Measurements from ENCODE around the gene SLC10A7.

Gene SLC10A7

DNA sequence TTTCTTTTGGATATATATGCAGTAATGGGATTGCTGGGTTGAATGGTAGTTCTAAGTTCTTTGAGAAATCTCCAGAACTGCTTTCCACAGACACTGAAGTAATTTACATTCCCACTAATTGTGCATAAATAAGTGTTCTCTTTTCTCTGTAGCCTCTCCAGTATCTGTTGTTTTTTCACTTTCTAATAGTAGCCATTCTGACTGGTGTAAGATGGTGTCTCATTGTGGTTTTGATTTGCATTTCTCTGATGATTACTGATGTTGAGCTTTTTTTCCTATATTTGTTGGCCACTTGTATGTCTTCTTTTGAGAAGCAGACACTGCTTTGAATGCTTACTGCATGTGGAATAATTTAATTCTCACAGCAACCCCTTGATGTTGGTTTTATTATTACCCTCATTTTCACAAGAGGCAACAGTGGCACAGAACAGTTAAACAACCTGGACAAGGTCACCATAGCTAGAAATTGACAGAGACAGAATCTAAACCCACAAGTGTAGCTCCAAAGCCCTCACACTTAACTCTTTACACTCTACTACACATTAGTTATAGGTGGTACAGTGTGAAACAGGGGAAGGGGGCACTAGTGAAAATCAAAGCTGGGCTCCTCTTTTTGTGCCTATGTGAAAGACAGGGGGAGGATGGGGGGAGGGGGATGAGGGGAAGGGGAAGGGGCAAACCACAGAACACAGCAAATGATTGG lies 211.3 kb downstream of the SLC10A7 start:
- no peak for DNase-seq (ENCODE audit: low read depth)

GRCh38 chr4:146308951-146309350 lies 212.8 kb downstream of the SLC10A7 start:
- no peak for DNase-seq (ENCODE audit: low read depth)

DNA sequence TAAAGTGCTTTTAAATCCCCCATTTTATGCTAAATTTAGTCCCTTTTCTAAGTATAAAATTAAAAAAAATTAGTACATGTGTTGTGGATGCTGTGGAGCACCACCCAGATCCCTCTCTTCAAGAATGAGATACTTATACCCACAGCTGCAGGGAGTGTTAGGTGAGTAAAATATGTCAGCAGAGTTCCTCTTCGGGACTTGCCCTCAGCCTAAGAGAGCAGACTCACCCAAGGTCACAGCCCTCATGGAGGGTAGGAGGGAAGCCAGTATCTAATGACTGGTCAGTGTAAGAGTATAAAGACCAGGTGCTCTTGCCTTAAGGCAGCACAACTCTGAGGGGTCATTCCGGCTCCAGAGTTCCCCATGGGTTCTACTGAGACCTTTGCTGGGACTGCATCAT lies 218.9 kb downstream of the SLC10A7 start:
- DNase-seq (ENCODE audit: low read depth), result no peak

DNA sequence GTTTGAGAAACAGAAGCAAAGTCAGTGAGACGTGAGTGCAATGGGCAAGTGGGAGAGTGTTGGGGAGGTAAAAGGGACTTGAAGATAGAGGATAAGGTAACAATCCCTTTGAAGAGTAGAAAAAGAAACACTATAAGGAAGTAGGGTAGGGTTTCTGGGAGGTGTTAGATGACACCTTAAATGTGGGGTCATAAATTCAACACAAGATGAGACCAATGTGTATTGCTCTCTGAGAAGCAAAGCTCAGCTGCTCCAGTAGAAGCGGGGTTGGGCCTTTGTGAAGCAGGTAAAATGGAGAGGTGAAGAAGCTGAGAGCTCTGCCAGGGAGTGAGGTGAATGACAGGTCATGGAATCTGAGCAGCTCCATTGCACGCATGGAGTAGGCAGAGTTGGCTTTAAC lies 222.1 kb downstream of the SLC10A7 start:
- no peak for DNase-seq (ENCODE audit: low read depth)

GRCh38 chr4:146294776-146295175 lies 227.0 kb downstream of the SLC10A7 start:
- no peak for DNase-seq (ENCODE audit: low read depth)

DNA sequence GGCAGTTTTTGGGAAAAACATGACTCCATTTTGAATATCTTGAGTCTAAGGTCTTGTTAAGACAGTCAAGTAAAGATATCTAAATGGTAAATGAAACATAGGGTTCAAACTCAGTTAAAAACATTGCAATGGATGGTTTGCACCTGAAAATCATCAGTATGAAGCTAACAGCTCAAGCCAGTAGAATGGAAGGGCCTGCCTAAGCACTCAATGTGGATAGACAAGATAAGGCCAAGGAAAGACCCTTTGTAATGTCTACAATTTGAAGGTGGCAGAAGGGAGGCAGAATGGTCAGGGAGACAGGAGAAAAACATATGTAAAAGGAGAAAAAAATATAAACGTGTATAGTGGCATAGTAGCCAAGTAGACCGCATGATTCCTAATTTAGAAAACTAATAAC lies 229.2 kb downstream of the SLC10A7 start:
- no peak for DNase-seq (ENCODE audit: low read depth)

- no peak for DNase-seq (ENCODE audit: low read depth)
These were observed 230.4 kb downstream of the SLC10A7 start for GRCh38 chr4:146291313-146291712.

- DNase-seq (ENCODE audit: low read depth), result no peak
These were observed 233.5 kb downstream of the SLC10A7 start for GRCh38 chr4:146288193-146288592.

DNA sequence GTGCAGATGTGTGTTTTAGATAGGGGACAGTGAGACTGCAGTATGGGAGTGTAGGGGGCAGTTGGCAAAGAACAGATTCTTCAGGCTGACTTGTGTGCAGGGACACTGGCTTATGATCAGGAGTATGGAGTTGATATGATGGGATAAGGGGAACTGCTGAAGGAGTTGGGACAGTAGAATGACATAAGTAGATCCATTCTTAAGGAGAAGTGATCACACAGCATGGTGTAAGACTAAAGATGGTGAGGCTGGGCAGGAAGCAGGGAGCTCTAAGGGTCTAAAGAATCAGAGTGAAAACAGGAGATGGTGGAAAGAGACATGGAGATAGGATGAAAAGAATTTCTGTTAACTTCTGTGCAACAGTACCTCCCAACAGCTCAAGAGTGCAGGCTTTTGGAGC lies 236.7 kb downstream of the SLC10A7 start:
- DNase-seq (ENCODE audit: low read depth), result no peak

DNA sequence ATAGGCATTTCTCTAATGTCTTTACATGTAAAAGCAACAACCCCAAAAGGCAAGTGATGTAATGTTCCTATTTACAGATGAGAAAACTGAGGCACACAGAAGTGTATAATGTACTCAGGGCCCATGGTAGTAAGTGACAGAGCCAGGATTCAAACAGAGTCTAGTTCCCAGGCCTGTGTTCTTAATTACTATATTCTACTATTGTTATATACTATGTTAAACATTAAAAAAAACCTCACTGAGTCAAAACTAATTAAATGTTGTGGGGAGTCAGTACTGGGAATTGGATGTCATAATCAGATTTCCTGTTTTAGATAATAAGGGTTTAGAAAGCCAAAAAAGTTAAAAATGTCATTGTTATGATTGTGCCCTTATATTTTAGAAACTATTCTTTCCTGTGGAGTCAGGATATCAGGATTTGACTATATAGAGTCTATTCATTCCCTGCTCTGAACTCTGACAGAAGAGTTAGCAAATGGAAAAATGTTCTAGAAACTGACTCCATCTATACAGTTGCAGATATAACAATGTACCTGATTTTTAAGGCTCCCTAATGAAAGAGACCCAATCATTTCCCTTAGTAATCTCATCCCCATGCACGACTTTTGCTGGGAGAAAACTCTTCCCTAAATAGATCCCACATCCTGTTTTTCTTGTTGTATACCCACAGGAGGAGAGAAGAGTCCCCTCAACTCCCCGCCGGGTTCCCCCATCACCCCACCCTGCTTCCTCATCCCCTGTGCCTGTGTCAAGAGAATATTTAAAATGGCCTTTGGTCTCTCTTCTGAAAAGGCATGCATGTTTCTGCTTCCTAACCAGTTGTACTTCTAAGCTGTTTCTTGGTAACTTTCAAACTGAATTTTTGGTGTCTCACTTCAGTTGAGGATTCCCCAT lies 237.7 kb downstream of the SLC10A7 start:
- no peak for DNase-seq (ENCODE audit: low read depth)

GRCh38 chr4:146282657-146283056 lies 239.1 kb downstream of the SLC10A7 start:
- no peak for DNase-seq (ENCODE audit: low read depth)

DNA sequence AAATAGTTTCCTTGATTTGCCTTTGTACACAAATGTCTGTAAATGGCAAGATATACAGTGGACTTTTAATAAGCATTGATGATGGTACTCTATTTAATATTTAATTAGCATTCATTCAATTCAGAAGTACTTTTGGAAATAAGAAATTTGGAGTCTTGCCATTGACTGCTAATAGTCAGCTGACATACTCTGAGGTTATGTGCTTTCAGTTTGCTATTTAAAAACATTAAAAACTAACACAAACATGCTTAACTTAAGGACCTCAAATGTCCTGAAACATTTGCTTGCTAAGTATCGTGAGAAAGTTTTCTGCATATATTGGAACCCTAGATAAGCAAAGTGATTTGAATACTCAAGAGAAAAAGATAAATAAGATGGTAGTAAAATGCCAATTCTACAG lies 242.8 kb downstream of the SLC10A7 start:
- no peak for DNase-seq (ENCODE audit: low read depth)

GRCh38 chr4:146275370-146275769 lies 246.4 kb downstream of the SLC10A7 start:
- DNase-seq (ENCODE audit: low read depth), result no peak

- no peak for DNase-seq (ENCODE audit: low read depth)
These were observed 247.0 kb downstream of the SLC10A7 start for GRCh38 chr4:146274774-146275173.

DNA sequence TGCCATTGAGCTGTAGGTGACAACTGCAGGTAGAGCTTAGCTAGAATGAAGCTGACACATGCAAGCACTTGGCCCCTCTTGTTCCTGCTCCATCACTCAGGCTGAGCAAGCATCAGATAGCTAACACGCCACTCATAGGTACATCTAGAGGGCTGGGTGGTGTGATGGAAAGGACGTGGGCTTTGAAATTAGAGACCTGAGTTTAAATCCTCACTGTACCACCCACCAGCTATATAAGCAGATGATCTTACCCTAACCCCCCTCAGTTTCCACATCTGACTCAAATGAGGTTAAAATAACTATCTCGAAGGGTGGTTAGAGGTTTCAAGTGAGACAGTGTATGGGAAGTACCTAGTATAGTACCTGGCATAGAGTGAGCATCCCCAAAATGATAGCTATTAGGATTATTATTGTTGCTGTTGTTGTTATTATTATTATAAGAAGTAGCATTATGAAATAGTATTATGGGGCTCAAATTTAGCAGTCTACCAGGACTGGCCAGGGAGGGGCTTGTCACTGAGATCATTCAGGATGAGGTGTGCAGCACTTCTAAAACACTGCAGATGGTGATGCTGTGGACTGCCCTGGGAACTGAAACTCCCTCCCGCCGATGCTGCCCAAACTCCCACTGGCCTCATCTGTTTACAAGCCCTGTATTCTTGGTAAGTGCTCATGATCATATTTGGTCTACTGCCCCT lies 248.4 kb downstream of the SLC10A7 start:
- DNase-seq (ENCODE audit: low read depth), result no peak

GRCh38 chr4:146271466-146271865 lies 250.3 kb downstream of the SLC10A7 start:
- no peak for DNase-seq (ENCODE audit: low read depth)

- DNase-seq (ENCODE audit: low read depth), result no peak
These were observed 252.5 kb downstream of the SLC10A7 start for GRCh38 chr4:146269228-146269653.

DNA sequence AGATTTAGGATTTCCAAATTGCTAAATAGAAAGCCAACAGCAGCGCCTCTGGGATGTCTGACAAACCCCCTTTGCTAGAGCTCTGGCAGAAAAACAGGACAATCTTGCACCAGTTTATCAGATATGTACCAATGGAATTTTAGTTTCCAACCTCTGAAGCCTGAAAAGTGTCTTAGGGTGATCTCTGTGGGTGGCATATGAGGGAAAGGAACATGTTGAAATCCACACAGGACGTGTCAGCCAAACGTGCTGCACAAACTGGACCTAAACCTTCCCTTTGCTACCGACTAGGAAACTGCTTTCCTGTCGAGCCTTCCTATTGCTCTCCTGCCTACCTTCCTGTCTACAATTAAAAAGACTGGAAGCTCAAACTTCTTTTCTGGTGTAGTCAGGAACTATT lies 253.9 kb downstream of the SLC10A7 start:
- no peak for DNase-seq (ENCODE audit: low read depth)

DNA sequence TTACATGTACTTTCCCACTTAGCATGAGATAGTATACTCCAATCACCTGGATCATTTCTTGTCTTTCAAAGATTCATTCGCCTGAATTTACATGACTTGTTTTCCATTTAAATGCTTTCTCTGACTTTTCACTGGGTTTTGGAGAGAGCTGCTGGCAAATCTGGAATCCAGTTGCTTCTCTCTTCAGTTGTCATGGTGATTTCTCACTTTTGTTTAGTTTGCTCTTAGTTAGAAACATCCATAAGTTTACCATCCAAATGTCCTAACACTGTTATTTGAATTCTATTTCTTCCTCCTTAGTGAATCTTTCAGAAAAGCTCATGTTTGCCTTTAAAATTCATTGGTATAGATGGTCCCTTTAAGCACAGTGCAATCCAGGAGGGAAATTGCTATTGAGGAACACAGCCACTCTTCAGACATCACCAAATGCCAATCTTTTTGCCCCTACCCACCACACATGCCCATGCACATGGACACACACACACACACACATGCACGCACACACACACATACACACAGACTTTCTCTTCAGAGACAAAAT lies 255.7 kb downstream of the SLC10A7 start:
- no peak for DNase-seq (ENCODE audit: low read depth)

DNA sequence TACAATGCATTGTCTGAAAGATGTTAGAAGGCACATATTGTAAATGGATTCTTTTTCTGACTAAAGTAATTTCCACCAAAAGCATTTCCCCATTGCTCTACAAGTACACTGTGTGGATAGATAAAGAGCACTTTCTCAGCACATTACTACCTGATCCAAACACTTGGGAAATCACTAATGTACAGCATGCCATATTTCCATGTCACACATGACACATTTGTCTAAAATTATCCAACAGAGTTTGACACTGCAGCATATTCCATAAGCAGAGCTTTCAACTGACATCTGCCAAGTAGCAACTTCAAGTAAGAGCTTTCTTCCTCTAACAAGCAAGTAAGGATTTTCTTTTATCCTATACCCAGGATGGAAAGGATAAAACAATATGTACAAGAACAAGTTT lies 257.9 kb downstream of the SLC10A7 start:
- DNase-seq (ENCODE audit: low read depth), result no peak

GRCh38 chr4:146261041-146261440 lies 260.7 kb downstream of the SLC10A7 start:
- DNase-seq (ENCODE audit: low read depth), result no peak

GRCh38 chr4:146260521-146260920 lies 261.2 kb downstream of the SLC10A7 start:
- no peak for DNase-seq (ENCODE audit: low read depth)

- DNase-seq (ENCODE audit: low read depth), result no peak
These were observed 264.2 kb downstream of the SLC10A7 start for GRCh38 chr4:146257511-146257910.
